ENCODE data around the gene ATG3. TPM values are rescaled to one million over a fixed set of nuclear protein-coding genes. Genes with fewer than 3 reads are reported as not detected.
"Not testable (repeated sequence)": the region's sequence is repeated elsewhere in the genome, so short reads cannot be mapped to it uniquely, and the experiment has no call there.

Gene ATG3
- total RNA-seq, 1 donor from 2014 or later: 46.3 TPM

DNA sequence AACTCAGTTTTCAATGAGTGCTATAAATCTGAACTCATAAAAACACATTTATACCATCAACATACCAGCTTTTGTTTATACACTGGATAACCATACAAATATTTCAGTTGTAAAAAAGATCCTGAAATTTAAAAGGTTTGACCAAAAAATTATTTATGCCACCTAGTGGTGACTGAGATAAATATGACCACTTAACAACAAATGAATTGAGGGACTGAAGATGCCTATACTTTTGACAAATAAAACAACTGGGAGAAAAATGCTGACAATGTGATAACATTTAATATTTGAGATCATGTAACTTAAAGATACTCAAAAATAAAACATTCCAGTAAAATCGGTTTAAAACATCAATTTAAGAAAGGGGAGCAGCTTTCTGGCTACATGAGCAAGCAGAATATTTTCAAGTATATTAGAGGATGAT is 30.4 kb downstream of the ATG3 start:
- no peaks in the 10 kb centered on the region for H3K9me3 Mint-ChIP-seq (ENCODE audit: unreplicated experiment)
- H3K27ac Mint-ChIP-seq (ENCODE audit: unreplicated experiment): no peak overlapping the region
- H3K4me1 Mint-ChIP-seq (ENCODE audit: unreplicated experiment): no peaks in the 10 kb centered on the region
- H3K36me3 Mint-ChIP-seq (ENCODE audit: unreplicated experiment): peaks cover 17% of the 10 kb centered on the region
- no peak overlapping the region for H3K4me3 Mint-ChIP-seq (ENCODE audit: unreplicated experiment)
- DNase-seq (ENCODE audit: extremely low spot score, unreplicated experiment): no peak
- H3K27me3 Mint-ChIP-seq (ENCODE audit: unreplicated experiment): no peaks in the 10 kb centered on the region
- TF ChIP-seq, protein P1, sequence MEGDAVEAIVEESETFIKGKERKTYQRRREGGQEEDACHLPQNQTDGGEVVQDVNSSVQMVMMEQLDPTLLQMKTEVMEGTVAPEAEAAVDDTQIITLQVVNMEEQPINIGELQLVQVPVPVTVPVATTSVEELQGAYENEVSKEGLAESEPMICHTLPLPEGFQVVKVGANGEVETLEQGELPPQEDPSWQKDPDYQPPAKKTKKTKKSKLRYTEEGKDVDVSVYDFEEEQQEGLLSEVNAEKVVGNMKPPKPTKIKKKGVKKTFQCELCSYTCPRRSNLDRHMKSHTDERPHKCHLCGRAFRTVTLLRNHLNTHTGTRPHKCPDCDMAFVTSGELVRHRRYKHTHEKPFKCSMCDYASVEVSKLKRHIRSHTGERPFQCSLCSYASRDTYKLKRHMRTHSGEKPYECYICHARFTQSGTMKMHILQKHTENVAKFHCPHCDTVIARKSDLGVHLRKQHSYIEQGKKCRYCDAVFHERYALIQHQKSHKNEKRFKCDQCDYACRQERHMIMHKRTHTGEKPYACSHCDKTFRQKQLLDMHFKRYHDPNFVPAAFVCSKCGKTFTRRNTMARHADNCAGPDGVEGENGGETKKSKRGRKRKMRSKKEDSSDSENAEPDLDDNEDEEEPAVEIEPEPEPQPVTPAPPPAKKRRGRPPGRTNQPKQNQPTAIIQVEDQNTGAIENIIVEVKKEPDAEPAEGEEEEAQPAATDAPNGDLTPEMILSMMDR (IDR thresholded peaks at IDR 0.05): peak; percentile 62

GRCh38 chr3:112530573-112530972 is 31.2 kb downstream of the ATG3 start:
- no peaks in the 10 kb centered on the region for H3K9me3 Mint-ChIP-seq (ENCODE audit: unreplicated experiment)
- TF ChIP-seq, protein P1 (IDR thresholded peaks at IDR 0.05): no peak
- H3K36me3 Mint-ChIP-seq (ENCODE audit: unreplicated experiment): peaks cover 12% of the 10 kb centered on the region
- no peak overlapping the region for H3K4me3 Mint-ChIP-seq (ENCODE audit: unreplicated experiment)
- H3K27ac Mint-ChIP-seq (ENCODE audit: unreplicated experiment): no peak overlapping the region
- no peaks in the 10 kb centered on the region for H3K27me3 Mint-ChIP-seq (ENCODE audit: unreplicated experiment)
- no peak for DNase-seq (ENCODE audit: extremely low spot score, unreplicated experiment)
- no peaks in the 10 kb centered on the region for H3K4me1 Mint-ChIP-seq (ENCODE audit: unreplicated experiment)

DNA sequence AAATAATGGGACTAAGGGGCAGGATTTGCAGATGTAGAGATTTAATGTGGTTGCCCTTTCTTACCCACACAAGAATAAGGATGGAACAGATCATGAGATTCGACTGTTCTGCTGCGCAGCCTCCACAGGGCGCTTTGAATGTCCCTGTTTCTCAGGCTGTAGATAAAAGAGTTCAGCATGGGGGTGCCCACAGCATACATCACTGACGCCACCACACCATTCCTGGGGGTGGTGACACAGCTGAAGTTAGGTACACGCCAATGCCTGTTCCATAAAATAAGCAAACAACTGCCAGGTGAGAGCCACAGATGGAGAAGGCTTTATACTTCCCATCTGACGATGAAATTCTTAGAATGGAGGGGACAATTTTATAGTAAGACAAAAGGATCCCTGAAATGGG is 37.6 kb downstream of the ATG3 start:
- H3K9me3 Mint-ChIP-seq (ENCODE audit: unreplicated experiment); H3K4me3 Mint-ChIP-seq (ENCODE audit: unreplicated experiment); H3K27me3 Mint-ChIP-seq (ENCODE audit: unreplicated experiment); H3K27ac Mint-ChIP-seq (ENCODE audit: unreplicated experiment); DNase-seq (ENCODE audit: extremely low spot score, unreplicated experiment); H3K4me1 Mint-ChIP-seq (ENCODE audit: unreplicated experiment): not testable (repeated sequence)
- H3K36me3 Mint-ChIP-seq (ENCODE audit: unreplicated experiment): peaks cover 16% of the 10 kb centered on the region

- Mint-ChIP-seq H3K27me3 (ENCODE audit: unreplicated experiment) (no peaks in the 10 kb centered on the region), H3K27ac (ENCODE audit: unreplicated experiment) (no peak overlapping the region), H3K4me1 (ENCODE audit: unreplicated experiment) (no peaks in the 10 kb centered on the region), H3K9me3 (ENCODE audit: unreplicated experiment) (no peaks in the 10 kb centered on the region), H3K4me3 (ENCODE audit: unreplicated experiment) (no peak overlapping the region), H3K36me3 (ENCODE audit: unreplicated experiment) (peaks cover 11% of the 10 kb centered on the region)
- TF ChIP-seq, protein P1 (IDR thresholded peaks at IDR 0.05): peak; percentile 81
- DNase-seq (ENCODE audit: extremely low spot score, unreplicated experiment): no peak
Measured at GRCh38 chr3:112519424-112520001, 42.2 kb downstream of the ATG3 start.

GRCh38 chr3:112518970-112519369 is 42.8 kb downstream of the ATG3 start:
- H3K27ac Mint-ChIP-seq (ENCODE audit: unreplicated experiment); H3K4me1 Mint-ChIP-seq (ENCODE audit: unreplicated experiment); H3K27me3 Mint-ChIP-seq (ENCODE audit: unreplicated experiment); DNase-seq (ENCODE audit: extremely low spot score, unreplicated experiment); H3K36me3 Mint-ChIP-seq (ENCODE audit: unreplicated experiment); H3K4me3 Mint-ChIP-seq (ENCODE audit: unreplicated experiment); H3K9me3 Mint-ChIP-seq (ENCODE audit: unreplicated experiment): not testable (repeated sequence)

- Mint-ChIP-seq H3K4me1 (ENCODE audit: unreplicated experiment) (no peaks in the 10 kb centered on the region), H3K27ac (ENCODE audit: unreplicated experiment) (no peak overlapping the region), H3K4me3 (ENCODE audit: unreplicated experiment) (no peak overlapping the region), H3K9me3 (ENCODE audit: unreplicated experiment) (peaks cover 7% of the 10 kb centered on the region), H3K27me3 (ENCODE audit: unreplicated experiment) (no peaks in the 10 kb centered on the region), H3K36me3 (ENCODE audit: unreplicated experiment) (peaks cover 2% of the 10 kb centered on the region)
- TF ChIP-seq, protein P1 (IDR thresholded peaks at IDR 0.05): no peak
- no peak for DNase-seq (ENCODE audit: extremely low spot score, unreplicated experiment)
Measured at GRCh38 chr3:112514527-112515128, 47.1 kb downstream of the ATG3 start.
